DND-41 (cell line): ENCODE data around the gene PMEPA1.

ENCODE experiments used
- CTCF ChIP-seq: IDR thresholded peaks from 2 replicates; pipeline ENCODE4 v1.5.1; 2012; ENCODE audit warnings: borderline replicate concordance, low read length, moderate library complexity, mild to moderate bottlenecking; ENCODE audit not compliant: poor library complexity, severe bottlenecking; ENCODE audit errors: extremely low read depth
- EZH2 ChIP-seq: IDR thresholded peaks from 3 replicates; pipeline ENCODE4 v1.6.1; 2012; ENCODE audit warnings: borderline replicate concordance, low read depth, mild to moderate bottlenecking, moderate library complexity, low read length, inconsistent platforms; ENCODE audit not compliant: severe bottlenecking

- no peak for TF ChIP-seq CTCF
- no peak for TF ChIP-seq EZH2
Observed at GRCh38 chr20:57683287-57683686, 26.5 kb downstream of the PMEPA1 start.
